NCI-H69 (cell line): ENCODE results near the gene ZSCAN29.
A peak's percentile ranks its signal among the peaks of the same experiment; 100 is the strongest.

Experiments
- DNase-seq: peaks from one replicate; lab custom pipeline; 2025; lab: John Stamatoyannopoulos, UW

ZSCAN29 gene

GRCh38 chr15:43347114-43347513 is 23.7 kb downstream of the ZSCAN29 start:
- no peak for DNase-seq

- DNase-seq, result no peak
Observed at GRCh38 chr15:43346305-43346704, 24.5 kb downstream of the ZSCAN29 start.

GRCh38 chr15:43330780-43331087 is 40.1 kb downstream of the ZSCAN29 start:
- DNase-seq, result no peak

- peak; percentile 98 for DNase-seq
Observed at GRCh38 chr15:43329960-43330779, 40.7 kb downstream of the ZSCAN29 start, which contains the start of gene LCMT2. LCMT2 (minus strand) TSS chr15:43330573; CDS start chr15:43330489, 84 bp downstream.

GRCh38 chr15:43329217-43329959 is 41.5 kb downstream of the ZSCAN29 start:
- peak; percentile 85 for DNase-seq

- peak; percentile 72 for DNase-seq
Observed at GRCh38 chr15:43325039-43325684, 45.7 kb downstream of the ZSCAN29 start.

GRCh38 chr15:43318990-43319771 is 51.7 kb downstream of the ZSCAN29 start:
- no peak for DNase-seq

- peak; percentile 93 for DNase-seq
Observed at GRCh38 chr15:43317566-43318184, 53.2 kb downstream of the ZSCAN29 start.

- DNase-seq, result no peak
Observed at GRCh38 chr15:43316971-43317346, 53.9 kb downstream of the ZSCAN29 start.

- DNase-seq, result no peak
Observed at GRCh38 chr15:43316016-43316970, 54.5 kb downstream of the ZSCAN29 start.

- no peak for DNase-seq
Observed at GRCh38 chr15:43314171-43314570, 56.7 kb downstream of the ZSCAN29 start.

GRCh38 chr15:43312378-43312777 is 58.5 kb downstream of the ZSCAN29 start:
- peak; percentile 12 for DNase-seq
